NCI-H2227 (cell line): ENCODE data around the gene ACTL10.
"Not testable (repeated sequence)": the region's sequence is repeated elsewhere in the genome, so short reads cannot be mapped to it uniquely, and the experiment has no call there.

Experiments used
- DNase-seq: peaks from one replicate; lab custom pipeline; 2025; ENCODE audit not compliant: unreplicated experiment; lab: John Stamatoyannopoulos, UW

Gene ACTL10

DNA sequence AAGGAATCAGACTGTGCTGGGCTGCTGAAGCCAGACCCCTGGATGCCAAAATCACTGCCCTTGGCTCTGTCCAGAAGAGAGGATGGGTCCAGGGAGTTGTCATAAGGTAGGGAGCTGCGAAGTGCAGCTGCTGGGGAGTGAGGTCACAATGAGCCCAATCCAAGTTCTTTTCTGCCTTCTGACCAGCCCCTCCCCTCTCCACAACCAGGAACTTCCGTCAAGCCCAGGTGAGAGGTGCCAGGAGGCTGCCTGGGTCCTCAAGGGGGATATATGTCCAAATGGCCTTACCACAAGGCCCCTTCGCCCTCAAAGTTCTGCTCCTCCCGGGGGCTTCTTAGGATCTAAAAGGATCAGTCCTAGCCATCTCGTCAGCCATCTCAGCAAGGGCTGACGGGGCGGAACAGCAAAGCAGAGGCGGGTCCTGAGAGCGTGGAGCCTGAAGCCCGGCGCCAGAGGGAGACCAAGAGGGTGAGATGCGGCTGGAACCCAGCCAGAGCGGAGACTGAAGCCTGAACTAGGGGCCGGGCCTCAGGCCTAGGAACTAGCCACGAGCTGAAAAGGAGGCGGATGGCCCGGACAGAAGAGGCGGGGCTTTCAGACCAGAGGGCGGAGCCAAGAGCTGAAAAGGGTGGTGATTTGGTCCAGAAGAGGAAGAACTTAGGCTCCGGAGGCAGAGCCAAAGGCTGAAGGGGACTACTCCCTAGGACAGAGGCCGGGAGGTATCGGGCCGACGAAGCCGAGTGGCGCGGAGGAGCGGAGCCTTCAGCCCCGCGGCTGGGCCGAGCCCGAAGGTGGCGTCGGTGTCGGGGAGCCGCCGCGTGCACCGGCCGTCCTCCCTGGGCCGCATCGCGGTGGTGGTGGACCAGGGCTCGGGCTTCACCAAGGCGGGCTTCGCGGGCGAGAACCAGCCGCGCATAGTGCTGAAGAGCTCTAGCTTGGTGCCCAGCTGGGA is at the start of gene ACTL10:
ACTL10 (plus strand) TSS at position 651 of the 952 bp plus-strand sequence. CDS start 555 bp downstream, outside the sequence.
- DNase-seq = peak; percentile 31

DNA sequence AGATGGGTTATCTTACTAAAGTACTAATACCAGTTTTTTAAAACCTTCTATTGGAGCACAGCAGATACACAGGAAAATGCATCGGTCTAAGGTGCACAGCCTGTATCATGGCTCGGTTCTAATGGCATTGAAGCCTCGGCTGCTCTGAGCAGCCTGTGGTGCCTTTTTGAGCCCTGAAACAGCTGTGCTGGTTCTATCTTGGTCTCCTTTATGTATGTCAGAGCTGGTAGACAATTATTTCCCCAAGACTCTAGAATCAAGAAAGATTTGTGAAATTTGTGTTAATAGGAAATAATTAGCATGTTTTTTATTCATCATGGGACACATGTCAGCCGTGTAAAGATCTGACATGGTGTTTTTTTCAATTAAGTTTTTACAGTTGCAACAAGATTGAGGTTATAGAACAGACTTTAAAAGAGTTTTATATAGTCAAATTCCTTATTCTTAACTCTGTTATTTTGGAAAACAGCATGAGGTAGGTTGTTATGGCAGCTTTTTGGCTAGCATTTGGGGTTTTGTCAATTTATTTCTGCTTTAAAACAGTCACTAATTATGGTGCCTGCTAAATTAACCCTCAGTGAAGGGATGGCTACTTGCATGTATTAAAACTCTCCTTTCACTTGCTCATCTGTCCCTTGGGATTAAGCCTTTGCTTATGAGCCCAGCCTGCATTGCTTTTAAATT is 44.9 kb upstream of the ACTL10 start:
- no peak for DNase-seq

DNA sequence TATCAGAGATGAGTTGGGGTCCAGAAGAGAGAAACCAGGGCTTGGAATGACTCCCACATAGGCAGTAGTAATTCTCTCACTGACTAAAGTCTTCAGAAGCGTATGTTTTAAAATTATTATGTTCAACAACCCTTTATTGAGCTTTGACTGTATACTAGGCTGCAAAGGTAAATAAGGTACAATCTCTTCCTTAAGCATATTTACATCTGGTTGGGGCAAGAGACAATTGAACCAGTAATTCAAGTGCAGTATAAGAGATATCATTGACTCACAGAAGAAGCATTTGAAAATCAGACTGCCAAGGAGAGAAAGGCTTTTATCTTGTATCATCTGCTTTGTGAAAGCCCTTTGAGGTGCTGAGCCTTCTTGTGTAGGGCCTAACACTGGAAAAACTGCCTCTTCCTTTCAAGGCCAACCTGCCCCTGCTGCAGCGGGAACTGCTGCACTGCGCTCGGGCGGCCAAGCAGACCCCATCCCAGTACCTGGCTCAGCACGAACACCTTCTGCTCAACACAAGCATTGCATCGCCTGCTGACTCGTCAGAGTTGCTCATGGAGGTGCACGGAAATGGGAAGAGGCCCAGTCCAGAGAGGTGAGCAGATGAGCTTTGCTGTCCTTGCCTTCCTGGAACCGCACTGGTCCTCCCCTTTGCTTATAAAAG is 43.9 kb upstream of the ACTL10 start:
- DNase-seq = no peak

DNA sequence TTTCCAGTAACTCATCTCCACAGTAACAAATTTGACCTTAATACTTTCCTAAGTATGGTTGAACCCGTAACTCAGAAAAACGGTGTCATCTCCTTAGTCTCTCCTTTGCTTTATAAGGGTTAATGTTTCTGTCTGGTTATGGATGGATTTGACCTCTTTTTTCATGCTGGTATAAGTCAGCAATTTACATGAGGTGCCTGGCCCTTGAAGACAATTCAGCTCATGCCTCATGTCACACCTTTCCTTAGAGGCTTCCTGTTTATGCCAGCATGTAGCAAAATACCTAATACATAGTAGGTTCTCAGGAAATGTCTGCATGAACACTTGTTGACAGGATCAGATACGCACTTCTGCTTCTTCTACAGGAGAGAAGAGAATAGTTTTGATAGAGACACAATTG is 42.3 kb upstream of the ACTL10 start:
- no peak for DNase-seq

DNA sequence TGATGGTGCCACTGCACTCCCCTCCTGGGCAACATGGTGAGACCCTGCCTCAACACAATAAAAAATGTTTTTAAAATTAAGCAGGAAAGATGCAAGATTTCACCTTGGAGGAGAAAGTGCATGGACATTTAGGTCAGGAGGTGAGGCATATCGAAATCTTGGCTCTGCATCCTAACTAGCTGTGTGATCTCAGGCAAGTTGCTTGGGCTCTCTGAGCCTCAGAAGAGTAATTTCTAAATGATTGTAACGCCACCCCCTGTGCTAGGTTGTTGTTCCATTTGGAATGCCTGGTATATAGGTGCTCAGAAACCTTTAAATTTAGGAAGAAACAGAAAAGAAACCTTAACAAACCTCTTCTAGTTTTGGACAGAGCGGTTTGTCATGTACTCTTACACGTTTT is 40.6 kb upstream of the ACTL10 start:
- DNase-seq = no peak

DNA sequence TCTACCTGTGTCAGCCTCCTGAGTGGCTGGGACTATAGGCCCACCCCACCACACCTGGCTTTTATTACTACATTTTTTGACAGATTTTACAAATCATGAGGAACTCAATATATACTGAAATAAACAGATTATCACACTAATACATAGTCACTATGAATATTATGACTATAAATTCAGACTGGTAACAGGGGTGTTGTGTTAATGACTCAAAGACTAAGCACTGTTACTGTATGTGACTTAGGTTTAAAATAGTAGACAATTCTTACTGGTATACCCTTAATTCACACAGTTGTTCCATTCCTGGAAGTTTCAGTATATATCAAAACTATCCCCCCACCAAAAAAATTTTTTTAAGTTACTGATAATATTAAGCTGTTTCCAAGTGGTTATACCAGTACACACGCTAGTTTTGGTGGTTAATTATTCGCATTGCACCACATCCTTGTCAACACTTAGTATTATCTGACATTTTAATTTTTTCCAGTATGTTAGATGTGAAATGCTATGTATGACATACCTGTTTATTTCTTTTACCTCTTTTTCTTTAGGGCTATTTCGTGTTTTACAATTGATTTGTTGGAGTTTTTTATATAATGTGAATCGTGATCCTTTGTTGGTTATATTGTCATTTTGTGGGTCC is 39.0 kb upstream of the ACTL10 start:
- DNase-seq = no peak

DNA sequence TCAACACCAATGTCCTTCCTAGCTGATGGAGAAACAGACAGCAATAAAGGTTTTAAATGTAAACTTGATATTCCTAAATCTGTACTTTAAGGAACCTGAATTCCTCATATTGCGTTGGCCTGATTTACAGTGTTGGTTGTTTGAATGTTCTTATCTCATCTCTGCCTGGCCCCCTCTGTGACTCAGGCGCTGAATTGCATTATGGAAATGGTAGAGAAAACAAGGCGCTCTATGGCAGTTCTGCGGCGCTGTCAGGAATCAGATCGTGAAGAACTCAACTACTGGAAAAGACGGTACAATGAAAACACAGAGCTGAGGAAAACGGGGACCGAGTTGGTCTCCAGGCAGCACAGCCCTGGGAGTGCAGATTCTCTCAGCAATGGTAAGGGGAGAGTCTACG is 37.2 kb upstream of the ACTL10 start:
- no peak for DNase-seq

DNA sequence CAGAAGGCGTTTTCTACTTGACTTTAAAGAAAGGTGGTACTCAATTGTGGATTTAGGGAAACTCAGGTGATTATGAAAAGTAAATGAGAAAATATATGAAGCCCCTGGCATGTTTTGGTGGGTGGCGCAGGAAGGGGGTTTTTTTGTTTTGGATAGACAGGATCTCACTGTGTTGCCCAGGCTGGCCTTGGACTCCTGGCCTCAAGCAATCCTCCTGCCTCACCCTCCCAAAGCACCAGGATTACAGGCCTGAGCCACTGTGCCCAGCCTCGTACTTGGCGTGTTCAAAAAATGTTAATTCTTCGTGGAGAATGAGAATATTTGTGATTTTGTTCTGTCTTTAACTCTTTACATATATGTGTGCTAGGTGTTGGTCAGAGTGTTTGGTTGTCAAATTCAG is 36.8 kb upstream of the ACTL10 start:
- no peak for DNase-seq

DNA sequence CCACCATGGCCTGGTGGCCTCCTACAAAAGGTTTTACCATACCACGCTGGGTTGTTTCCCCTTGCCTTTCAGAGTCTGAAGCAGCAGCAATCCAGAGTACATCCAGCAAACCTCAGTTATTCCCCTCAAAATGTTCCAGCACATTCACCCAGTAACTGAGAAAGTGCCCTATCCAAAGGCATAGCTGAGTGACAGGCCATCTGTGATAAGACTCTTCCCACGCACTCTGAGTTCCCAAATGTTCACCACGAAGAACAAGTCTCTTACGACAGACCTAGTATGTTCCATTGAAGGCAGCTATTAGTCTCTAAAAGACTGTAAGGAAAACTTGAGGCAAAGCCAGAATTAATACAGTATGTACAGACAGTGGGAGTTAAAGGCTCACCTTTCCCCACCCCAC is 36.2 kb upstream of the ACTL10 start:
- DNase-seq = no peak

DNA sequence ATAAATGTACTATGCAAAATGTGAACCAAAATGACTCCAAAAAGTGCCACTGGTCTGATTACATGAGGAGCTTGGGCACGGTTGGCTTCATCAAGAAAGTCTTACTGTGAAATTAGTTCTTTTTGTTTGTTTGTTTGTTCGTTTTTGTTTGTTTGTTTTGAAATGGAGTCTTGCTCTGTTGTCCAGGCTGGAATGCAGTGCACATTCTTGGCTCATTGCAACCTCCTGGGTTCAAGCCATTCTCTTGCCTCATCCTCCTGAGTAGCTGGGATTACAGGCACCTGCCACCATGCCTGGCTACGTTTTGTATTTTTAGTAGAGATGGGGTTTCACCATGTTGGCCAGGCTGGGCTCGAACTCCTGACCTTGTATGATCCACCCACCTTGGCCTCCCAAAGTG is 34.8 kb upstream of the ACTL10 start:
- DNase-seq = not testable (repeated sequence)

DNA sequence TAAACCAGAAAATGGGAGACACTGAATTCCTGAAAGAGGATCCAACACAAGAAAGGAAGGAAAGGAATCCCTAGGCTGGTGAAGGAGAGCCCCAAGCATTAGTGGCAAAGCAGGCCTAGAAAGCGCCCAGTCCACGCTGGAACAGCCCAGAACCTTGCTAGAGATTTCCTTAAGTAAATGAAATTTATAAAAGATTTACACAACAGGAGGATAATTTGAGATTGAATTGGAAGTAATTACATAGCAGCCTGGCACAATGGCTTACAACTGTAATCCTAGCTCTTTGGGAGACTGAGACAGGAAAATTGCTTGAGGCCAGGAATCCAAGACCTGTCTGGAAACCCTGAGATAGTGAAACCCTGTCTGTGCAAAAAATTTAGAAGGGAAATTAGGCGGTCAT is 31.4 kb upstream of the ACTL10 start:
- DNase-seq = peak; percentile 49

DNA sequence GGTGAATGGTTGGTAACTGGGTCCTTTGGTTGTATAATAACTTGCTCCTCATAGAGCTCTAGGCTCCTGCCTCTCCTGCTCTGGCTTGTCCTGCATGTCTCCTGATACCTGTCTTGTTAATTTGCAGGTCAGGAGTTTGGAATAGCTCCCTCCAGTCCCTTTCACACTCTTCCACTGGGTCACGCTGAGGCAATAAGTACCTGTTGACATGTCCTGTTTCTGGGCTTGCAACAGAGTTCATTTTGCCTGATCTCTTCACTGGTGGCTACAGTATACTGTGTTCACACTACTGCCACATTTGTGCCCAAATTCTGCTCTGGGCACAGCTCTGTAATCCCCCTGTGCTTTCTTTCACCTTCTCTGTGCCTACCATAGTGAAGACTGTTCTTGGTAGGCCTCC is 30.0 kb upstream of the ACTL10 start:
- DNase-seq = no peak

DNA sequence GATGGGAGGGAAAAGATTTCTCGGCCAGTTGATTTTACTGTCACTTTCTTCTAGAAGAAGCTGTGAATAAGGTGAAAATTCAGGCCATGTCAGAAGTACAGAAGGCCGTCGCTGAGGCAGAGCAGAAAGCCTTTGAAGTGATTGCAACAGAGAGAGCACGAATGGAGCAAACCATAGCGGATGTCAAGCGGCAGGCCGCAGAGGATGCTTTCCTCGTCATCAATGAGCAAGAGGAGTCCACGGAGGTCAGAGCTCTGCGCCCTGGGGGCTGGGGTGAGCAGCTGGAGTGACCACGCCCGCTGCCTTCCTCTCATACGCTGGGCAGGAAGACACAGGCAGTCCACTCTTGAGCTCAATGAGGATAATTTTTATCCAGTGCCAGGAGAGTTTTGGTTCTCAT is 26.5 kb upstream of the ACTL10 start:
- DNase-seq = no peak

DNA sequence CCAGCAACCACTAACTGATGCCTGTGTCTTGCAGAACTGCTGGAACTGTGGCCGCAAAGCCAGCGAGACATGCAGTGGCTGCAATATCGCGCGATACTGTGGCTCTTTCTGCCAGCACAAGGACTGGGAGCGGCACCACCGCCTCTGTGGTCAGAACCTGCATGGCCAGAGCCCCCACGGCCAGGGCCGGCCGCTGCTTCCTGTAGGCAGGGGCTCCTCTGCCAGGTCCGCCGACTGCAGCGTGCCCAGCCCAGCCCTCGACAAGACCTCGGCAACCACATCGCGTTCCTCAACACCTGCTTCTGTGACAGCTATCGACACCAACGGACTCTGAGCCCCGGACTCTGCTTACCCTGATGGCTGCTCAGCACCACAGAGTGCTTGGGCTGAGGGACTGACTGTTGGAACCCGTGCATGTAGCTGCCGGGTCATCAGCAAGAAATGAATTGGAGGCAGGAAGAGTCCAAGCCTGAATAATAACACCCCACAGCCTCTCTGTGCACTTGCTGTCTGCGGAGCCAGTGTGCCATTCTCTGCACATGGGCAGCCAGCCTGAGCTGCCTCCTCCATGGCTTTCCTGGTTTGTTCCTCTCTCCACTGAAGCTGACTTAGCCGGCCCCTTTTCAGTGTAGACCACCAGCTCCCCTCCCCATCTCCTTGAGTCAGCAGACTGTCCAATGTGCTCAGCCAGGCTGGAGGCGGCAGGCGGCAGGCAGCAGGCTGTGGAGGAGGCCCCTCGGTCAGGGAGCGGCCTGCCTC is 22.3 kb upstream of the ACTL10 start:
- no peak for DNase-seq

DNA sequence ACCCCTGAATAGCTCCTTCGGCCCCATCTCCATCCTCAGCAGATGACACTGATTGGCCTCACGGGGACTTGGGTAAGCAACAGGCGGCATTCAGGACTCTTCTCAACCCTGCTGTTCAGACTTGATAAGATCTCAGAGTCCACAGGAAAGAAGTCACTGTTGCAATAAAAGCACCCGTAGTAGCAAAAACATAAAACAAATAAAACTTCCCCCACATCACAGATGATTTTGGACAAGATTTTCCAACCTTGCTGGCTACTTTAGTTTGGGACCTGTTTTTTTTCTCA is 21.7 kb upstream of the ACTL10 start:
- no peak for DNase-seq

DNA sequence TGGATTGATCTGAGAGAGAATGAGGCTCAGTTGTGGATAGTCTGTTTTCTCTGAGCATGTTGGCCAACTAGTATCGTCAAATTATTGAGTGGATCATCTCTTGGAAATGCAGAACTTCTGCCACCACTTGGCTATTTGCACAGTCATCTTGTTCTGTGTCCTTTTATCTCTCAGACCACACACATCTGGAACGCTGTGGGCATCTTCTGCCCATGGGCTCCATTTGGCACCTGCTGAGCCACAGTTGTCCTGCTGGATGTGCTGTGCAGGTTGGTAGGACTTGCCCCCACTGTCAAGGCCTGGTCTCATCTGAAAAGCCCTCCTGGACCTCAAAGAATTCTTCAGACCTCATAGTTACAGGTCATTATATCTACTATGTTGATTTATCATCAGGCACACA is 21.3 kb upstream of the ACTL10 start:
- DNase-seq = no peak

DNA sequence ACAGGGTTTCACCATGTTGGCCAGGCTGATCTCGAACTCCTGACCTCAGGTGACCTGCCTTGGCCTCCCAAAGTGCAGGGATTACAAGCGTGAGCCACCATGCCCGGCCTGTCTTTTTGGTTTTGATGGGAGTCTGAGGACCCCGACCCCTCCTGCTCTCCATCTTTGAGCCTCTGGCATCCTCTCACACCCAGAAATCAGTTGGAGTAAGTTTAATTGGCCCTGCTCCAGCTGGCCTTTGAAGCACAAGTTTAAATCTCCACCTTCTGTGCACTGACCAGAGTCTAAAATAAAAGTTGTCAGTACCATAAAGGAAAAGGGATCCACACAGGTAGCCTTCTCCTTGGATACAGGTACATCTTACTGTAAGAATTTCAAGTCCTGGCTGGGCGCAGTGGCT is 20.6 kb upstream of the ACTL10 start:
- no peak for DNase-seq

DNA sequence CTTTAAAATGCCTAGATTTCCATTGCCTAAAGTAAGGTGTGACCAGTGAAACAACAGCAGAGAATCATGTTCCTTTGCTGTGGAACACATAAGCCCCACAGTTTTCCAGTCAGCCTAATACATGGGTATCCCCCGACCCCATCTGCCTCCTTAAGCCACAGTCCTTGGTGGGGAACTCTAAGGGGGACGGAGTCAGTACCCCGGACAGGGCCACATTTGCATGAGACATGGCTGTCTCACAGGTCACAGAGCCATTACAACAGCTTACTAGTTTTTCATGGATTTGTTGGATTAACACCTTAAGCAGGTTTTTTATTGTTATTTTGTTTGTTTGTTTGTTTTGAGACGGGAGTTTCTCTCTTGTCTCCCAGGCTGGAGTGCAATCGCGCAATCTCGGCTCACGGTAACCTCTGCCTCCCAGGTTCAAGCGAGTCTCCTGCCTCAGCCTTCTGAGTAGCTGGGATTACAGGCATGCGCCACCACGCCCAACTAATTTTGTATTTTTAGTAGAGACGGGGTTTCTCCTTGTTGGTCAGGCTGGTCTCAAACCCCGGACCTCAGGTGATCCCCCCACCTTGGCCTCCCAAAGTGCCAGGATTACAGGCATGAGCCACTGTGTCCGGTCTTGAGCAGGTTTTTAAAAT is 19.7 kb upstream of the ACTL10 start:
- DNase-seq = not testable (repeated sequence)

DNA sequence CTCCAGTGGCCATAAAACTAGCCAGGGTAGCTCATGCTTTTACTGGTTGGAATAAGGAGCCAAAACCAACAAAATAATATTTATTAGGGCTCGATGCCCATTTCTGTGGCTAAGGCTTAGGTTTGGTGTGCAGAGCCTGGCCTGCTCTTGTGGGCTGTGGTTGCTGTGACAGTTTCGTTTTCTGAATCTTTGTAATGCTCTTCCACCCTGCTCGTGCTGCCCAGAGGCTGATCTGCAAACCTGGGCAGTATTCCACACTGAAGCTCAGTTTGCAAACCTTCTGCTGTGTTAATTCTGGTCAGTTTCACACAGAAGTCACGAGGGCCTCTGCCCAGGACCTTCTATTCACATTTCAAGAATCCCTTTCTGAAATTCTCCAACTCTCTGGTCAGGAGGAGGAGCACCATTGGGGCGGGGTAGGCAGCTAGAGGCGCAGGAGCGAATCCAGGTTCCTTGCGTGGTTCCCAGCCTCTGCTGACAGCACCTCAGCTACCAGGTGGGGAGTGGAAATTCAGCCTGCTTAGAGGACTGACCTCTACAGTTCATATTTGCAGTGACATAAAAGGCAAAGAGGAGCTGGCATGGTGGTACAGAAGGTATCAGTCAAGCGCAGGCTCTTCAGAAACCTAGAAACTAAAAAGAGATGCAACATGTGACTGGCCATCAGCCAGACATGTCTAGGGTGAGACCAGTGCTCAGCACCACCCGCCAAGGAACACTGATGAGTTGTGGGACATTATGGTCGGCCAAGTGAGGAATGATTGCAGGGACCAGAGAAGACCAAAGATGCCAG is 18.9 kb upstream of the ACTL10 start:
- DNase-seq = no peak
